Measurements from ENCODE around the gene MRGPRG. TPM values are rescaled to one million over a fixed set of nuclear protein-coding genes. Genes with fewer than 3 reads are reported as not detected.

MRGPRG gene
- total and polyA plus RNA-seq, 9 of the 15 experiments (the other 6 are each of a cell fraction or from before 2014, with no cell fraction given), result not detected

DNA sequence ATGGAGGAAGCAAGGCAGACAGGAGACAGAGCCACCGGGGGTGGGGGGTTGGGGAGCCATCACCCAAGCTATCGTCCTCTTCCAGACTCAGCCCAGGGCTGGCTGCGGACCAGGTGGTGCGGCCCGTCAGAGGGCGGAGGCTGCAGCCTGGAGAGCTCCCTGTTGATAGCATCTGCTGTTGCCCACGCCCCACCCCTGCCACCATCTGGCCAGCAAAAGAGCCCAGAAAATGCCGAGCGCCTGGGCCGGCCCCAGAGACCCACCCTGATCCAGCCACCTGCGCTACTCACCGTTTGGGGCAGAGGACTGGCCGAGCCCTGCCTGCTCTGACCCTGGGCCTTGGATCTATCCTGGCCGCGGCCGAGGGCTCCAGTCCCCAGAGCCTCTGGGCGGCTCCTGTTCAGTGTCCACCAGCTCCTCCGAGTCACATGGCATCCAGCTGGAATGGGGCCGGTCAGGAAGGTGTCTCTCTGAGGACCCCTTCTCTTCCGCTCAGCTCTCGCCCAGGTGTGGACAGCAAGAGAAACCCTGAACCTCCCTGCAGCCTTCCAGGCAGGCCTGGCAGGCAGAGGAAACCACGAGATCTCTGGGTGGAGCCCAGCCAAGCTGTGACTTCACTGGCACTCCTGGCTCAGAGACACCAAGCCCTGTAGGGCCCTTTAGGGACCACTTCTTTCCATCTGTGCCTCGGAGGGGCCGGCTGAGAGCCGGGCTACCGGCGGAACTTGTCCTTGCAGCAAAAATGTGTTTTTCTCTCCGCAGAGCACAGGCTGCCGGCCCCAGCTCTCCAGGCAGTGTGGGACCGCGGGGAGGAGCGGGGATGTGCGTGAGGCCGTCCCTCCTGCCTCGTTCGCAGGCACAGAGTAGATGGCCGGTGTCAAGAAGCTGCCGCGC is 13.5 kb upstream of the MRGPRG start, which contains the start of gene MRGPRE (continued):
- TF ChIP-seq CBX8 (IDR thresholded peaks at IDR 0.05; ENCODE audit: borderline replicate concordance, extremely low read depth, low read depth, low read length, poor library complexity, severe bottlenecking), result no peak
- no peak for TF ChIP-seq ERF (CRISPR knock-in tag; IDR thresholded peaks at IDR 0.05)
- no peak for TF ChIP-seq FOXM1 (IDR thresholded peaks at IDR 0.05; ENCODE audit: low read depth)
- TF ChIP-seq FOXM1 (CRISPR knock-in tag; IDR thresholded peaks at IDR 0.05; ENCODE audit: low read depth), result no peak
- TF ChIP-seq, protein P1, sequence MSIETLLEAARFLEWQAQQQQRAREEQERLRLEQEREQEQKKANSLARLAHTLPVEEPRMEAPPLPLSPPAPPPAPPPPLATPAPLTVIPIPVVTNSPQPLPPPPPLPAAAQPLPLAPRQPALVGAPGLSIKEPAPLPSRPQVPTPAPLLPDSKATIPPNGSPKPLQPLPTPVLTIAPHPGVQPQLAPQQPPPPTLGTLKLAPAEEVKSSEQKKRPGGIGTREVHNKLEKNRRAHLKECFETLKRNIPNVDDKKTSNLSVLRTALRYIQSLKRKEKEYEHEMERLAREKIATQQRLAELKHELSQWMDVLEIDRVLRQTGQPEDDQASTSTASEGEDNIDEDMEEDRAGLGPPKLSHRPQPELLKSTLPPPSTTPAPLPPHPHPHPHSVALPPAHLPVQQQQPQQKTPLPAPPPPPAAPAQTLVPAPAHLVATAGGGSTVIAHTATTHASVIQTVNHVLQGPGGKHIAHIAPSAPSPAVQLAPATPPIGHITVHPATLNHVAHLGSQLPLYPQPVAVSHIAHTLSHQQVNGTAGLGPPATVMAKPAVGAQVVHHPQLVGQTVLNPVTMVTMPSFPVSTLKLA (conservative IDR thresholded peaks at IDR 0.05), result no peak
- no peak for TF ChIP-seq LARP7 (IDR thresholded peaks at IDR 0.05)
- TF ChIP-seq JUND (IDR thresholded peaks at IDR 0.05; ENCODE audit: borderline replicate concordance, low read depth, low read length), result peak; percentile 17; the same call in 1 of the 2 replicates
- no peak for TF ChIP-seq JUND (tag; IDR thresholded peaks at IDR 0.05; ENCODE audit: borderline replicate concordance, low read depth, low read length)
- TF ChIP-seq MCM3 (IDR thresholded peaks at IDR 0.05), result no peak
- no peak for TF ChIP-seq SMAD1 (IDR thresholded peaks at IDR 0.05; ENCODE audit: low read depth, low read length, partially characterized antibody)
- no peak for TF ChIP-seq ZNF165 (CRISPR knock-in tag; IDR thresholded peaks at IDR 0.05; ENCODE audit: borderline replicate concordance)
- TF ChIP-seq, protein P2, sequence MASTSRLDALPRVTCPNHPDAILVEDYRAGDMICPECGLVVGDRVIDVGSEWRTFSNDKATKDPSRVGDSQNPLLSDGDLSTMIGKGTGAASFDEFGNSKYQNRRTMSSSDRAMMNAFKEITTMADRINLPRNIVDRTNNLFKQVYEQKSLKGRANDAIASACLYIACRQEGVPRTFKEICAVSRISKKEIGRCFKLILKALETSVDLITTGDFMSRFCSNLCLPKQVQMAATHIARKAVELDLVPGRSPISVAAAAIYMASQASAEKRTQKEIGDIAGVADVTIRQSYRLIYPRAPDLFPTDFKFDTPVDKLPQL (IDR thresholded peaks at IDR 0.05; ENCODE audit: extremely low read depth, insufficient read length), result no peak
- peak; percentile 18; the same call in 1 of the 2 replicates for TF ChIP-seq USF2 (CRISPR knock-in tag; IDR thresholded peaks at IDR 0.05)
- no peak for TF ChIP-seq KLF10 (CRISPR knock-in tag; IDR thresholded peaks at IDR 0.05)
- TF ChIP-seq, protein P3, sequence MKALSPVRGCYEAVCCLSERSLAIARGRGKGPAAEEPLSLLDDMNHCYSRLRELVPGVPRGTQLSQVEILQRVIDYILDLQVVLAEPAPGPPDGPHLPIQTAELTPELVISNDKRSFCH (CRISPR knock-in tag; IDR thresholded peaks at IDR 0.05), result no peak
- TF ChIP-seq, protein P3 (tag; IDR thresholded peaks at IDR 0.05), result no peak
- no peak for TF ChIP-seq CREB3L1 (IDR thresholded peaks at IDR 0.05; ENCODE audit: borderline replicate concordance, low read depth)
- TF ChIP-seq MEF2A (IDR thresholded peaks at IDR 0.05; ENCODE audit: control insufficient read depth, low read depth, low read length), result no peak
- TF ChIP-seq CBFA2T3 (IDR thresholded peaks at IDR 0.05), result peak; percentile 92
- TF ChIP-seq ZNF23 (CRISPR knock-in tag; IDR thresholded peaks at IDR 0.05), result no peak
- TF ChIP-seq MEF2D (tag; conservative IDR thresholded peaks at IDR 0.05; ENCODE audit: low read depth), result no peak
- TF ChIP-seq, protein P4, sequence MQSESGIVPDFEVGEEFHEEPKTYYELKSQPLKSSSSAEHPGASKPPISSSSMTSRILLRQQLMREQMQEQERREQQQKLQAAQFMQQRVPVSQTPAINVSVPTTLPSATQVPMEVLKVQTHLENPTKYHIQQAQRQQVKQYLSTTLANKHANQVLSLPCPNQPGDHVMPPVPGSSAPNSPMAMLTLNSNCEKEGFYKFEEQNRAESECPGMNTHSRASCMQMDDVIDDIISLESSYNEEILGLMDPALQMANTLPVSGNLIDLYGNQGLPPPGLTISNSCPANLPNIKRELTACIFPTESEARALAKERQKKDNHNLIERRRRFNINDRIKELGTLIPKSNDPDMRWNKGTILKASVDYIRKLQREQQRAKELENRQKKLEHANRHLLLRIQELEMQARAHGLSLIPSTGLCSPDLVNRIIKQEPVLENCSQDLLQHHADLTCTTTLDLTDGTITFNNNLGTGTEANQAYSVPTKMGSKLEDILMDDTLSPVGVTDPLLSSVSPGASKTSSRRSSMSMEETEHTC (IDR thresholded peaks at IDR 0.05), result no peak

Data from K562 (cell line).